Lung microvascular endothelial cell (primary cell): ENCODE results near the gene FBXW8. TPM values are rescaled to one million over a fixed set of nuclear protein-coding genes. Genes with fewer than 3 reads are reported as not detected.

Source experiments
- DNase-seq, 2 donors: peaks; one replicate each; pipeline versions ENCODE4 v3.0.0 to v3.0.0-alpha.2; 2010; ENCODE audit warnings: low read depth in 2 of 2
- total RNA-seq: library from RNA; depleted of rRNA; stranded (reverse); fragments of >200 nt; gene quantifications from 2 replicates; pipeline ENCODE4 v1.2.1, GENCODE V29; 2014

FBXW8 gene
- total RNA-seq, 1 donor from 2014 or later = 9.5 TPM

GRCh38 chr12:116924558-116925453 lies 14.1 kb downstream of the FBXW8 start:
- DNase-seq = peak; percentile 25 to 97

- no peak for DNase-seq
These were observed 15.8 kb downstream of the FBXW8 start for GRCh38 chr12:116926283-116927243.

GRCh38 chr12:116927244-116927940 lies 16.6 kb downstream of the FBXW8 start:
- no peak for DNase-seq

- DNase-seq = no peak
These were observed 17.8 kb downstream of the FBXW8 start for GRCh38 chr12:116928504-116928903.

- peak in 1 of 2 donors; percentile 41 for DNase-seq
These were observed 19.1 kb downstream of the FBXW8 start for GRCh38 chr12:116929885-116930284.

GRCh38 chr12:116931665-116932064 lies 20.9 kb downstream of the FBXW8 start:
- no peak for DNase-seq

- DNase-seq = no peak
These were observed 22.3 kb downstream of the FBXW8 start for GRCh38 chr12:116933091-116933490.

GRCh38 chr12:116933512-116934246 lies 22.9 kb downstream of the FBXW8 start:
- no peak for DNase-seq

- peak in 1 of 2 donors; percentile 31 for DNase-seq
These were observed 24.4 kb downstream of the FBXW8 start for GRCh38 chr12:116934908-116935705.

GRCh38 chr12:116937640-116938039 lies 26.9 kb downstream of the FBXW8 start:
- no peak for DNase-seq

GRCh38 chr12:116939734-116940133 lies 29.0 kb downstream of the FBXW8 start:
- no peak for DNase-seq

- DNase-seq = no peak
These were observed 30.4 kb downstream of the FBXW8 start for GRCh38 chr12:116941188-116941587.

- no peak for DNase-seq
These were observed 32.9 kb downstream of the FBXW8 start for GRCh38 chr12:116943419-116944372.

- no peak for DNase-seq
These were observed 35.3 kb downstream of the FBXW8 start for GRCh38 chr12:116945886-116946550.

GRCh38 chr12:116948298-116948697 lies 37.5 kb downstream of the FBXW8 start:
- no peak for DNase-seq

GRCh38 chr12:116950628-116951325 lies 40.0 kb downstream of the FBXW8 start:
- no peak for DNase-seq

- DNase-seq = peak; percentile 28 to 34
These were observed 44.1 kb downstream of the FBXW8 start for GRCh38 chr12:116954710-116955381.
